ENCODE measurements around the gene ABCG1. TPM values are rescaled to one million over a fixed set of nuclear protein-coding genes. Genes with fewer than 3 reads are reported as not detected.

ABCG1 gene
- total and polyA plus RNA-seq, 11 donors, result 3.3 to 25.3 (median 13.5) TPM

GRCh38 chr21:42324896-42325295 is 106.0 kb downstream of the ABCG1 start:
- no peak for DNase-seq
- peaks cover 0 to 2% (median 0%) of the 10 kb centered on the region in 12 donors for H3K4me1 ChIP-seq
- H3K27me3 ChIP-seq, result peaks cover 0 to 8% (median 0%) of the 10 kb centered on the region in 9 donors
- H3K9me3 ChIP-seq, result peaks cover 0 to 9% (median 0%) of the 10 kb centered on the region in 12 donors
- WGBS, 4 donors, result 82 to 87% (median 84%) methylated on average over 6 of the region's 6 CpGs
- H3K27ac ChIP-seq, result no peak overlapping the region
- TF ChIP-seq CTCF (IDR thresholded peaks at IDR 0.05), result no peak
- no peak for TF ChIP-seq POLR2A (IDR thresholded peaks at IDR 0.05)
- no peaks in the 10 kb centered on the region for H3K36me3 ChIP-seq
- no peak overlapping the region for H3K4me3 ChIP-seq
- no peak for ATAC-seq
- intact Hi-C loops (cut with DNase I), result no loop called here

GRCh38 chr21:42330380-42331371 is 111.7 kb downstream of the ABCG1 start:
- DNase-seq (no peak), ATAC-seq (no peak)
- no peak overlapping the region for H3K4me3 ChIP-seq
- H3K4me1 ChIP-seq, result no peaks in the 10 kb centered on the region
- H3K27me3 ChIP-seq, result peaks cover 0 to 21% (median 8%) of the 10 kb centered on the region in 9 donors
- WGBS, 4 donors, result 82 to 86% (median 82%) methylated on average over 4 of the region's 4 CpGs
- TF ChIP-seq POLR2A (IDR thresholded peaks at IDR 0.05) (no peak), CTCF (IDR thresholded peaks at IDR 0.05) (no peak)
- intact Hi-C loops (cut with DNase I), result loop anchor here in 3 of 10 donors (10.0 kb wide), 2 partner anchors 114 to 186 kb away; no protein-coding TSS in a partner anchor
- peaks cover 0 to 20% (median 8%) of the 10 kb centered on the region in 12 donors for H3K9me3 ChIP-seq
- H3K27ac ChIP-seq, result no peak overlapping the region
- no peaks in the 10 kb centered on the region for H3K36me3 ChIP-seq

- Histone ChIP-seq H3K9me3 (peaks cover 0 to 17% (median 8%) of the 10 kb centered on the region in 12 donors), H3K27me3 (peaks cover 0 to 26% (median 8%) of the 10 kb centered on the region in 9 donors), H3K4me1 (no peaks in the 10 kb centered on the region), H3K4me3 (no peak overlapping the region), H3K27ac (no peak overlapping the region), H3K36me3 (no peaks in the 10 kb centered on the region)
- intact Hi-C loops (cut with DNase I), result loop anchor here in 3 of 10 donors (10.0 kb wide), 2 partner anchors 113 to 187 kb away; no protein-coding TSS in a partner anchor
- DNase-seq (no peak), ATAC-seq (no peak)
- TF ChIP-seq POLR2A (IDR thresholded peaks at IDR 0.05), result no peak
- TF ChIP-seq CTCF (IDR thresholded peaks at IDR 0.05), result no peak
Observed at GRCh38 chr21:42331660-42332059, 112.7 kb downstream of the ABCG1 start.

All from heart left ventricle (tissue), 16 donors.